DMS114 treated with DMSO at 0.1 percent for 48 hours (cell line): ENCODE results near the gene MAPKAPK5.
"Not testable (repeated sequence)": the region's sequence is repeated elsewhere in the genome, so short reads cannot be mapped to it uniquely, and the experiment has no call there.

Experiments
- DNase-seq: peaks from one replicate; lab custom pipeline; 2025; ENCODE audit not compliant: unreplicated experiment; lab: John Stamatoyannopoulos, UW

Gene MAPKAPK5

DNA sequence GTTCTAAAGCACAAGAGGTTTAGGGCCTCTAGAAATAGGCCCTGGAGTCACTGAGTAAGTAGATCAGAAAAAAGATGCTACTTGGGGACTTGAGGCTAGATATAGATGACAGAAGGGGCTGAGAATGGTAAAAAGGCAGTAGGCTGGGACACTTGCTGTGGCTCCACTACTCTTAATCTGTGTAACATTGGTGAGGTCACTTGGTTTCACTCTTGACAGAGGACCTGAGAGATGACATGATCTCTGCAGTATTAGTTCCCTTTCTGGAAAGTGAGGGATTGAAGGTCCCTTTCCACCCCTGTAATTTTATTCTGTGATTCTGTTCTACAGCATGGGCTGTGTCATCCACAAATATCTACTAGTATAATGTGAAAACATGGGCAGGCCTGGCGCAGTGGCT lies 39.7 kb downstream of the MAPKAPK5 start:
- no peak for DNase-seq

GRCh38 chr12:111886662-111887545 lies 44.9 kb downstream of the MAPKAPK5 start:
- DNase-seq = no peak

DNA sequence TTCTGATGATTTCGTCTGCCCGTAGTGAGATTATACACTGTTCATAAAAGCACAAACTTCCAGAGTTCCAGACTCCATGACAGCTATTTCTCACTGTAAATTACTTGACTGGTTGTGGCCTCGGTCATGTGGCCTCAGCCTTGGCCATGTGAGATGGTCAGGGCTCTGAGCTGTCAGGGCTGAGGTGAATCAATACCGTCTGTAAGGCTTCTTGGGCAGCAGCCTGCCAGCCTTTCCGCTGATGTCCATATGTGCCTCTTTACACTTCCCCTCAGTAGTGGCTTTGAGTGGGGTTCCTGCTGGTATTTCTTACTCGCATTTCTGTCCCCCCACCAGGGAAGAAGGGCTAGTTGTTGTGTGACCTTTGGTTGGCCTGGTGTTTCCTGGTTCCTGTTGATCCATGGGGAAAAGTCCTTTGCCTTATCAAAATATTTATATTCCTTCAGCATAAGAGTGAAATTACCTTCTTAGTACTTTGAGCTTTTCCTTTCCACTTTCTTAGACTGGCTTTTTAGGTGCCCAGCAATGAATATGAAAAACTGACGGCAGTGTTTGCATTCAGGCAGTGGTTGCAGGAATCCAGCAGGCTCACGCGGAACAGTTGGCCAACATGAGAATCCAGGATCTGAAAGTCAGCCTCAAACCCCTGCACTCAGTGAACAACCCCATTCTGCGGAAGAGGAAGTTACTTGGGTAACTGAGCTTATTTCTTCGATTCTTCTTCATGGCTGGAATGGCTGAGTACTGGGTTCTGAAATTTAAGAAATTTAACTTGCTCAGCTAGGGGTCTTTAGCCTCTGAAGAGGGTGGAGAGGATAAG lies 46.1 kb downstream of the MAPKAPK5 start:
- no peak for DNase-seq

DNA sequence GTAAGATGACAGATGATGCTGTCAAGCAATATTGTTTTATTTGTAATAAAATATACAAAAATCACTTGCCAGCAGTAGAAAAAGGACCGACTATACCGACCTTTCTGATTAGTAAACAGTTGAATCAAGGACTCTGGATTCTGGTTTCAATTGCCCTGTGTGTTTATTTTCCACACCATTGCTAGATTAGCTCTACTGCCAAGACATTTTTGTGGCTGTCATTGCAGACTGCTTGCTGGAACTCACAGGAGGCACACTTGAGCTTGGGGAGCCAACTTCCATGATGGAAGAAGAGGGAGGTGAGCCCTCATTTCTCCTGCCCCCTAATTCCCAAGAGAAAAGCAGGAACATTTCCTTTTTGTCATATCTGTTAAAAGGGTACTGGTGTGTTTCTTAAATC lies 51.3 kb downstream of the MAPKAPK5 start:
- no peak for DNase-seq

- DNase-seq = no peak
Measured at GRCh38 chr12:111894556-111894955, 52.5 kb downstream of the MAPKAPK5 start.

DNA sequence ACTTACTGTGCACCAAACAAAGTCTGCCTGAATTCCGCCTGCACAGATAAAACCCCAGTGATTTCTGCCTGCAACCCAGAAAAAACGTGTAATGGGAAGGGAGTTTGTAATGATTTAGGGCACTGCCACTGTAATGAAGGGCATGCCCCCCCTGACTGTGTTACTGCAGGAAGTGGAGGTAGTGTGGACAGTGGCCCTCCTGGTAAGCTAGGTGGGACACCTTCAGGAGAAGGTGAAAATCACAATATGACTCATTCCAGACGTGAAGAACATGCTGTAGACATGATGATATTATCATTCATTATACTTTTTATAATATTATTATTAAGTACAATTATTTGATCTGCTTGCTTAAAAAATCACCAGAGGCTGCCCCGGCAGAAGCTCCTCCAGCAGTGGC lies 59.2 kb downstream of the MAPKAPK5 start:
- DNase-seq = no peak

GRCh38 chr12:111904446-111904975 lies 62.5 kb downstream of the MAPKAPK5 start:
- DNase-seq = no peak

- DNase-seq = no peak
Measured at GRCh38 chr12:111905502-111905901, 63.5 kb downstream of the MAPKAPK5 start.

DNA sequence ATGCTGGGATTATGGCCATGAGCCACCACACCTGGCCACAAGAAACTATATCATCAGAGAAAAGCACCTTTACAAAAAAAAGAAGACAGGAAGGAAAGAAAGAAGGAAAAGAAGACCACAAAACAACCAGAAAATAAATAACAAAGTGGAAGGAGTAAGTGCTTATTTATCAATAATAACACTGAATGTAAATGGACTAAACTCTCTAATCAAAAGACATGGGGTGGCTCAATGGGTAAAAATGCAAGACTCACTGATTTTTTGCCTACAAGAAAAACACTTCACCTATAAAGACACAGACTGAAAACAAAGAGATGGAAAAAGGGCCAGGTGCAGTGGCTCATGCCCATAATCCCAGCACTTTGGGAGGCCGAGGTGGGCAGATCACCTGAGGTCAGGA lies 65.7 kb downstream of the MAPKAPK5 start:
- DNase-seq = no peak

- DNase-seq = no peak
Measured at GRCh38 chr12:111925171-111925570, 83.1 kb downstream of the MAPKAPK5 start.

DNA sequence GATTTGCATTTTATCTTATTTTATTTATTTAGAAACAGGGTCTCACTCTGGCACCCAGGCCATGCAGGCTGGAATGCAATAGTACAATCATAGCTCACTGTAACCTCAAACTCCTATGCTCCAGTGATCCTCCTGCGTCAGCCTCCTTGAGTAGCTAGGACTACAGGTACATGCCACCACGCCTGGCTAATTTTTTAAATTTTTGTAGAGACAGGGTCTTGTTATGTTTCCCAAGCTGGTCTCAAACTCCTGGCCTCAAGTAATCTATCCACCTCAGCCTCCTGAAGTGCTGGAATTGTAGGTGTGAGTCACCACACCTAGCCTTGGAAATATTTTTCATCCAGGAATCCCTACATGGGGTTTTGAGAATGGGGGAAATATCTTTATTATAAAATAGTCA lies 84.6 kb downstream of the MAPKAPK5 start:
- DNase-seq = no peak

DNA sequence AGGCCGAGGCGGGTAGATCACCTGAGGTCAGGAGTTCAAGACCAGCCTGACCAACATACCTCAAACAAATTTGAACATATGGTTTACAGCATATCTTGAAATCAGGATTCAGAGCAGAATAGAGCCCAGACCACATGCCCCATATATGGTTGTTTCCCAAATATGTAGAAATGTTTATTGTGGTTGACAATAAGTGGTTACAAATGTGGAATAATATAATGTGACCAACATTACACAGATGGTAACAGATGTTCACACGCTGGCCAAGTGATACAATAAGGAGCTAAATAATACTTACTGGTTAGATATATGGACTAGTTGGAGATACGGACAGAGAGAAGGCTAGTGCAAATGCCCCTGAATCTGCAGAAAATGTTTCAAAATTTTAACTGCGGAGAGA lies 85.3 kb downstream of the MAPKAPK5 start:
- no peak for DNase-seq

GRCh38 chr12:111932241-111932640 lies 90.2 kb downstream of the MAPKAPK5 start:
- no peak for DNase-seq

GRCh38 chr12:111936869-111937268 lies 94.8 kb downstream of the MAPKAPK5 start:
- DNase-seq = no peak

- no peak for DNase-seq
Measured at GRCh38 chr12:111937429-111937828, 95.4 kb downstream of the MAPKAPK5 start.

DNA sequence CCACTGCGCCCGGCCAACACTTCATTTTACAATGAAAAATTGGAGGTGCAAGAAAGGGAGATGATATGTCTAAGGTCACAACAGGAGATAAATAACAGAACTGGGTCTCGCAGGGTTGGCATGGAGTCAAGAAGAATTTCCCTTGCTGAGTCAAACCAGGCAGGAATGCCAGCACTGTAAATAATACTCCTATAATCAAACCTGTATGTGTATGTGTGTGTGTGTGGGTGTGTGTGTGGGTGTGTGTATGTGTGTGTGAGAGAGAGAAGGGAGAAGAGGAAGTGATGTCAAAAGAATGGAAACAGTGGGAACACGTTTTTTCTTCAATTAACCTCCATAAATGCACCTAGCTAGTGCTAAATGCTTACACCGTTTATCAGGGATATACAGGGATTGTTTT lies 100.5 kb downstream of the MAPKAPK5 start:
- no peak for DNase-seq

GRCh38 chr12:111943929-111944328 lies 101.9 kb downstream of the MAPKAPK5 start:
- no peak for DNase-seq

GRCh38 chr12:111950961-111951676 lies 109.1 kb downstream of the MAPKAPK5 start:
- not testable (repeated sequence) for DNase-seq
